ENCODE data around the gene PEX26.
"Not testable (repeated sequence)": the region's sequence is repeated elsewhere in the genome, so short reads cannot be mapped to it uniquely, and the experiment has no call there.

Gene PEX26

DNA sequence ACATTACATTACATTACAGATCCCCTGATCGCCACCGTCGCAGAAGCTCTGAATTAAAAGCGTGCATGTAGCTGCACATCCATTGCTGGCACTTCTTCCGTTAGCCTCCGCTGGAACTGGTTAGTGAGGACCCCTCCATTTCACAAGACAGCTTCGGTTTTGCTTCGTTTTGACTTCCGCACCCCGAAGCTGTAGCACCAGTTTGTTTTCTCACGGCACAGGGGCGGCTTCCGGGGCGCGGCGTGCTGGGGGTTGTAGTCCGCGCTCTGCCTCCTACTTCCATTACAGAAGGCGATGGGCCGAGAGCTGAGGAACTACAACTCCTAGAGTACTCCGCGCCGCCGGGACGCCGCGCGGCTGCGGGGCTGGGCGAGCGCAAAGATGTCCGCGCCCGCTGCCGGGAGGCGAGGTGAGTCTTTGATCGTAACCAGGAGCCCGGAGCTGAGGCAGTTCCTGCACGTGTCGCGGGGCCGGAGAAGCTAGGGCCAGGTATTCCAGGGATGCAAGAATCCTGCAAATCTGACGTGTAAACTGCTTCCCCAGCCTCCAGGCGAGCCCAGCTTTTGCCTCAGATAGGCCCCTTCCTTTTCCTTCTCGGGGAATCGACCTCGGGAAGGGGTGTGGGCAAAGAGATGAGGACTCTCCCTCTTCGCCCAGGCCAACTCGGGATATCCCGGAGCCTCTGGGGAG is at the start of gene PEX26:
TSS of gene PEX26 (plus strand) at position 352 of the 690 bp plus-strand sequence. CDS start 387 bp downstream, outside the sequence.
- peak; percentile 96 for DNase-seq

DNA sequence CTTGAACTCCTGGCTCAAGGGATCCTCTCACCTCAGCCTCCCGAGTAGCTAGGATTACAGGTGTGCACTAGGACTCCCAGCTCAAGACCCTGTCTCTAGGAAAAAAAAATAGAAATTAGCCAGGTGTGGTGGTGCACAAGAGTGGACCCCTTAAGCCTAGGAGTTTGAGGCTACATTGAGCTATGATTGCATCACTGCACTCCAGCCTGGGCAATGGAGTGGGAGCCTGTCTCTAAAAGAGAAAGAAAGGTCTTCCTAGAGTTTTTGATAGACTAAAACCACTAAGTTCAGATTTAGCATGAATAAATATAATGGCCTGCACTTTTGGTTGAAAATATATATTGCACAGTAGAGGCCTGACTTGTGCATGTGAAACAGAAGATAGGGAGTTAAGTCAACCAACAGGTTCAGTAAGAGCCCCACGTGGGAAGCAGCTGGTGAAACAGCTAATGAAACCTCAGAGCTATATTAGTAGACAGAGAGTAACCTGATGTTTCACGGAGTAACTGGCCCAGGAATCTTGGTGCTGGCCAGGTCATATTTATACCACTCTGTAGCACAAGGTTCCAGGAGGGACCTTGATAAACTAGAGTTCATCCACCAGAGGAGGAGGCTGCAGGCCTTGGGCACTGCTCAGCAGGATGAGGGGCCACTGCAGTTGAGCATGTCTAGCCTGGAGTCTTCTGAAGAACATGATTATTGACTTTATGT is 48.8 kb upstream of the PEX26 start:
- no peak for DNase-seq

DNA sequence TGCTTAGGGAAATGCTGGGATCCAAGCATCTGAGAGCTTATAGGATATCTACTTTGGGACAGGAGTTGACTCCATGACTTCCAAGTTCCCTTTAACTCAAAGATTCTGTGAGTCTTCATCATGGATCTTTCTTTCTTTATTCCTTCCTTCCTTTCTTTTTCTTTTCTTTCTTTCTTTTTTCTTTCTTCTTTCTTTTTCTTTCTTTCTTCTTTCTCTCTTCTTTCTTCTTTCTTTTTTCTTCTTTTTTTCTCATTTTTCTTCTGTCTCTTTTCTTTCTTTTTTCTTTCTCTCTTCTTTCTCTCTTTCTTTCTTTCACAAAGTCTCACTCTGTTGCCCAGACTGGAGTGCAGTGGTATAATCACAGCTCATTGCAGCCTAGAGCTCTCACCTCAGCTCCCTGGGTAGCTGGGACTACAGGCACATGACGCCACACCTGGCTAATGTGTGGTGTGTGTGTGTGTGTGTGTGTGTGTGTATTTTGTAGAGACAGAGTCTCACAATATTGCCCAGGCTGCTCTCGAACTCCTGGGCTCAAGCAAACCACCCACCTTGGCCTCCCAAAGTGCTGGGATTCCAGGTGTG is 48.0 kb upstream of the PEX26 start:
- DNase-seq: no peak

DNA sequence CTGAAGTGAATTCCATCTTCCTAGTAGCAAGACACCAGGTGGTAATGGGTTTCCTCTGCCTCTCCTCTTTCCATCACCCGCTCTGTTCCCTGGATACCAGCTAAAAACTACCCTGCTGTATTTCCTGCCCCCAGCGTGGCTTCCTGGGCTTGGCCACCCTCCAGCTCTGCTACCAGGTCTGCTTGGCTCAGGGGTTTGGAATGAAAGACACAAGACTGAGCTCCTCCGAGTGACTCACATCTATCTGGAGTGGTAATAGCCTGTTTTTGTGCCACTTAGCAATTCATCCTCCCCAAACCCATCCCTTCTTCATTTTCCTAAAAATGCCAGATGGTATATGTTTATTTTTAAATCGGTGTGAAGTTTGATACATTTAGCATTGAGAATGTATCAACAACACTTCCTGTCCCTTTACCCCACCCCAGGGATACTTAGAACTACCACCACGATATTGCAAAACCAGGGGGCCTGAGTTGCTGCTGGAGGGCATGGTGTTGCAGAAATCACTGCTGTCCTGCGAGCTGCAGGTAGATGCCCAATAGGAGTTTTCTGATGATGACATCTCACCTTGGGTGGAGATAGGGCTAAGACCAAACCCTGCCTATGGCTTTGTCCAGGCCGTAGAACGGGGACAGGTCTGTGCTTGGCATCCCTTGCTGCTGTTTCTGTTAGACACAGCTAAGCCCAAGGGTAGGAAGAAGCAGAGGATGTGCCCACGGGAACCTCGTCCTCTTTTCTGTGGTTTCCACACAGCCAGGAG is 45.9 kb upstream of the PEX26 start:
- DNase-seq: no peak

DNA sequence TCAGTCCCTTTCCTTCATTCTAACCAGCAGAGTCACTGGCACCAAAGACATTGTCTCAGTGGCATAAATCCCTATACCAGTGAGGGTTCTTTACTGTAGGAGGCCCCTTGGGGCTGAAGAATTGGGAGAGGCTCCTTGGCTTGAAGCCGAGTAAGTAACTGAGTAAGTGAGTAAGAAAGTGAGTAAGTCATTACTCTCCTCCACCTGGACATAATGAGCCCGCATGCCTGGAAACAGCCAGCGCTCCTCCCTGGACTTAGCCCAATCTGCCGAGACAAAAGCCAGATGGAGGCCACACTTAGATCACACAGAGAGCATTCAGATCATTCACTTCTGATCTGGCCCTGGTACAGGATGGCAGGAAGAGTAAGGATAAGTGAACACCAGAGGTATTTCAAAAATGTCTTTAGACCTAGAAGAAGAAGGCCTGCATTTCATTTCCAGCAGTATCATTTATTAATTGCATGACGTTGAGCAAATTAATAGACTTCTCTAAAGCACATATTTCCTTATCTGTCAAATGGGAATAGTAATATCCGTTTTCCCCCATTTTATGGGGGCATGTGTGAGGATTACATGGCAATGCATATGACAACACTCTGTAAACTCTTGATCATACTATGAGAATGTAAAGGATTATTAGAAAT is 45.2 kb upstream of the PEX26 start:
- no peak for DNase-seq

DNA sequence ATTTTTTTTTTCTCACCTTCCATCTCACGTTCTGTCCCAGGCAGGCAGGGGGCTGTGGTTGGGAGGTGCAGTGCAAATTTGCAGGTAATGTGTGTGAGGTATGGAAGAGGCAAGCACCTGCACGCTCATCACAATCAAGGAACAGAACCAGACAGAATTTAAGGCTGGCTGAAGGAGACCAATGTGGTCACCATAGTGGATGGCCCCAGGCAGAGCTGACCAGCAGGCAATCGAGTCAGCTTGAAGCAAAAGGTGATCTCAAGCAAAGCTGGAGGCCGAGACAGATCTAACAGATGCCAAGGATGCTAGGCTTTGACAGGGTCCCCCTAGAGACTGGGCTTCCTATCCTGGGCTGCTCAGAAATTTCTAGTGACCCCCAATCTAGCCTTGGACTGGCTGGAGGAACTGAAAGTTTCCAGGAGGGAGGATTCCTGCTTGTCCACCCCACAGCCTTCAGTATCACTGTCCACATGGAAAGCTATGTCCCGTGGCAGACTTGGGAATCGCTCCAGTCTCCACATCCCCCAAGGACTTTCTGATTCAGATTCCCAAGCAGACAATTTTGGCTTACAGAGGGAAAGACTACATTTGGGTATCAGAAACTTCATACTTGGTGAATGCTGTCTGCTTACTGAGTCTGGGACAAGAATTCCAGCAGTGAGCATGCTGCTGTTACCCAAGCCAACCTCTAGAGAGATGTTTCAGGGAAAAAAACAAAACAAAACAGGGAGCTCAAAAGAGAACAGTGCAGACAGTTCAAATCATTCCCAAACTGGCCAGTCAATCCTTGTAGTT is 44.4 kb upstream of the PEX26 start:
- DNase-seq: no peak

DNA sequence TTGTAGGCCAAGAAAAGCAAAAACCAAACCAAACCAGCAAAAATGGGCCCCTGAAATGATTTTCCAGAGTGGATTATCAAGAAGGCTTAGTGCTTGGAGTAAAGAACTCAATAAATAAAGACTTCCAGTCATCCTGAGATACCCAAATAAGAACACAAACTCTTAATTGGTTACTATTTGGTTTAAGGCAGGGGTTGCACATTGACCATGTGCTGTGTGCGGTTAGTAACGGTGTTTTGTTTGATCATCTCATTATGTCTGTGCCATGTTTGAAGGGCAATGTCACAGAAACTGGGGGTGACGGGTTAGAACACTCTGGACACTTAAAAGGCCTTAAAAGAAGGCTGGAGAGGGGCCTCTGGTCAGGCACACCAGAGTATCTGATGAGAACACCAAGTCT is 43.7 kb upstream of the PEX26 start:
- no peak for DNase-seq

DNA sequence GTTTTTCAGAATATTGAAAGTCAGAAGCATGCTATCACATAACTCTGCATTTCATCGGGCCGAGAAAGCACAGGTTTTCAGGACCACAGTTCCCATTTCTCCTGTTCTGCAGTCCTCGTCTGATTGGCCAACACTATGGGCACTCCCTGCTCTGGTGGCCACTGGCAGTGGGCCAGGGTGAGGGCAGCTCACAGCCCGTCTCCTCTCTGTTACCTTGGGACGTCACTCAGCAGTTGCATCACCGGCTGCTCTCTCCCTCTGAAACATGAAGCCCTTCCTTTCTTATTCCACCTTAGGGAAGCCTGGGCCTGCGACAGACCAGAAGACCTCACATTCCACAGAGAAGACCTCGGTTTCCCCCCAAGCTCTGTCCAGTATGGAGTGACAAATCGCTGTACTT is 42.0 kb upstream of the PEX26 start:
- no peak for DNase-seq

DNA sequence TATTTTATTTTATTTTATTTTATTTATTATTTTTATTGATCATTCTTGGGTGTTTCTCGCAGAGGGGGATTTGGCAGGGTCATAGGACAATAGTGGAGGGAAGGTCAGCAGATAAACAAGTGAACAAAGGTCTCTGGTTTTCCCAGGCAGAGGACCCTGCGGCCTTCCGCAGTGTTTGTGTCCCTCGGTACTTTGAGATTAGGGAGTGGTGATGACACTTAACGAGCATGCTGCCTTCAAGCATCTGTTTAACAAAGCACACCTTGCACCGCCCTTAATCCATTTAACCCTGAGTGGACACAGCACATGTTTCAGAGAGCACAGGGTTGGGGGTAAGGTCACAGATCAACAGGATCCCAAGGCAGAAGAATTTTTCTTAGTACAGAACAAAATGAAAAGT is 36.9 kb upstream of the PEX26 start:
- not testable (repeated sequence) for DNase-seq

DNA sequence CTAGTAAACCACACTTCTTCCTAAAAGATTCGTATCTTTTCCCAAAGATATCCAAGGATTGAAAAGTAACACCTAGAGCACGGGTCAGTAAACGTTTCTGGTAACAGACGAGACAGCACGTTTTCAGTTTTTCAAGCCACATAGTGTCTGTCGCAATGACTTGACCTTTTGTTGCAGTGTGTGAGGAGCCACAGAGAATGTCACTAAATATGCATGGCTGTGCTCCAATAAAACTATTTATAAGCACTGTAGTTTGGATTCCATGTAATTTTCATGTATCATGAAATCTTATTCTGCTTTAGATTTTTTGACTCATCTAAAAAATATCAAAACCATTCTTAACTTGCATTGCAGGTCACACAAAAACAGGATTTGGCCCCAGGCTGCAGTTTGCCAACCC is 35.1 kb upstream of the PEX26 start:
- no peak for DNase-seq

DNA sequence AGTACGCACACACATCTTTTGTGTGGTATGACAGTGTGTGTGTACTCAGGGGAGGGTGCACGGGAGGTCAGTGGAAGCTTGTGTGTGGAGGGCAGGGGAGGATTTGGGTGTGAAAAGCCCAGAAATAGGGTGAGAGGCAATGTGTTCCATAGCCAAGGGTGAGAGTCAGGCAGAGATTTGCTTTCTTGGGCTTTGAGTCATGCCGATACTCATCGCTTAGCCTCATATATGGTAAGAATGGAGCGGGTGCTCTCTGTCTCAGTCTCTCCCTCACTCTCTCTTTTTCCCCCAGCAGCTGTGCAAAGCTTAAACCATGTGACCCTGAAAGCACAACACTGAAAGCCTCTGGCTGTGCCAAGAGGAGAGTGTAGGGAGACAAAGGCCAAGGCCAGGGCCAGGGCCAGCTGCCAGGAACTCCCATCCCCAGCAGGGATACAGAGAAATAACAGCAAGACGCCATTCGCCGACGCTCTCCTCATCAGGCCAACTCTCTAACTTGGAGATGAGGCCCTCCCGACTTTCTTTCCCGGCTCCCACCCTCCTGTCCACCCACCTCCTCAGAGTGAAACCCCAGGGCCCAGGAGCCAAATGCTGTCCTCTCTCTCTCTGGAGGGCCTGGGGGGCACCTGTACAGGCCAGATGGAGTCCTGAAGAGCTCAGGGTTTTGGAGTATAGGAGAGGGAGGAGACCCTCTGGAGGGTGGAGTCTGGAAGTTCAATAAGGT is 33.1 kb upstream of the PEX26 start:
- no peak for DNase-seq

DNA sequence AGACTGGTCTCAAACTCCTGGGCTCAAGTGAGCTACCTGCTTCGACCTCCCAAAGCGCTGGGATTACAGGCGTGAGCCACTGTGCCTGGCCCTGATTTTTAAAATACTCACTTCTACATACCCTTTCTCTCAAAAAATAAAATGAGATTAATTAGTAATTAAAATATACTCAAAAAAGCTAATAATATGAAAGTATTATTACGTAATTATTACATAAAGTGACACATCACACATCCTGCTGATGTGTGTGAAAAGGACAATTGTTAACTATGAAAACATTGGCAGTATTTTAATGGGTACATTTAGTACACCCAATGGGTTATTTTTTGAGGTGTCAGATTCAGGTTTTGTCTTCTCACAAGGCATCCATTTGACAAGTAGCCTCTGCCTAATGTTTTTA is 32.0 kb upstream of the PEX26 start:
- DNase-seq: no peak

DNA sequence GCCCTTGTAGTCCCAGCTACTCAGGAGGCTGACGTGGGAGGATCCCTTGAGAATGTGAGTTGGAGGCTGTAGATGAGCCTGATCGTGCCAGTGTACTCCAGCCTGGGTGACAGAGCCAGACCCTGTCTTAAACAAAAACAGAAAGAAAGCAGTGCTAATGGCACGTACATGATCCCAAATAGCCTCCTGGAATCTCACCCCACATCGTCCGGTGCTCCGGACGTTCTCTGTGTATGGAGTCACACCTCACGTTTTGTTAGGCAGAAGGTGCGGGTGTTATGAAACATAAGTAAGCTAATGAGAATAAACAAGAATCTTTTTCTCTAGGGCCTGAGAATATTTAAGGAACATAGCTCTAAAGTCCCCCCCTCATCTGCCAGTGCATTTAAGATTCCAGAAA is 29.7 kb upstream of the PEX26 start:
- no peak for DNase-seq

DNA sequence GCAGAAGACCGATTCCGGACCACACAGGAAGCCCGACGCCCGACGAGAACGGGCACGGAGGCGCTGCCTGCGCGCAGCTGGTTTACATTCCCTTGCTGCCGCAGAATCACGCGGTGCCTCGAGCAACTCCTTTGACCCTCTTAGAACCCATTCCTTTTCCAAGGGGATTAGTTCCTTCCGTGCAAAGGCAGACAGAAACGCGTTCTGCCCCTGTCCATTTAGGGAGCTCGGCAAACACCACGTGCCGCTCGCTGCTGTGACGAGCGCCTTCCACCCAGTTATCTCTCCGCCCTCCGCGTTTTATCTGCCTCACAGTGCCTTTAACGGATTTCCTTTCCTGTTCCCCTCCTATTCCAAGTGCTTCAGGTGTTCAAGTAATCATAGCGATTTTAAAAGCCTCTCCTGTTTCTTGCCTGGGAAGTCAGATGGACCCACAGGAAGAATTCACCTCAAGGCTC is 29.3 kb upstream of the PEX26 start:
- DNase-seq: no peak

DNA sequence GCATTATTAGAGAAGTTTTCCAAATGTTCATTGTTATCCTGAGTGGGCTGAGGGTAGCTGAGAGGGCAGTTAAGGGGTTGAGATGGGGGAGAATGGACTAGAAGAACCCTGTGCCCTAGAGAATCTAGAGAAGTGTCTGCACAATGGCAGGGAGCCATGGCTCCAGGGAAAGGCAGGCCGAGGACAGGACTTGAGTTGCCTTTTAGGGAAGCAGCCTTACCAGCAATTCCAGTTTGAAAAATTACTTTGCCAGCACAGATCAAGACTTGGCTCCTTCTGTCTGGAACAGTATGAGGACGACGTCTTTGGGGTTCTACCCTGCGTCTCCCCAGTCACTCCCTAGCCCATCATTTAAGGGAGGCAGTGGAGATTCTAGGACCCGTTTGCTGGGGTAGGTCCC is 27.7 kb upstream of the PEX26 start:
- no peak for DNase-seq

DNA sequence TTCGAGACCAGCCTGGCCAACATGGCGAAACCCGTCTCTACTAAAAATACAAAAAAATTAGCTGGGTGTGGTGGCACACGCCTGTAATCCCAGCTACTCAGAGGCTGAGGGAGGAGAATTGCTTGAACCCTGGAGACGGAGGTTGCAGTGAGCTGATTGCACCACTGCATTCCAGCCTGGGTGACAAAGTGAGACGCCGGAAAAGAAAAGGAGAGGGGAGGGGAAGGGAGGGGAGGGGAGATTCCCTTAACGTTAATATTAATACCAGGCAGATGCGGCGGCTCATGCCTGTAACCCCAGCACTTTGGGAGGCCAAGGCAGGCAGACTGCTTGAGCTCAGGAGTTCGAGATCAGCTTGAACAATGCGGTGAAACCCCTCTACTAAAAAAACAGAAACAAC is 26.7 kb upstream of the PEX26 start:
- DNase-seq: not testable (repeated sequence)

DNA sequence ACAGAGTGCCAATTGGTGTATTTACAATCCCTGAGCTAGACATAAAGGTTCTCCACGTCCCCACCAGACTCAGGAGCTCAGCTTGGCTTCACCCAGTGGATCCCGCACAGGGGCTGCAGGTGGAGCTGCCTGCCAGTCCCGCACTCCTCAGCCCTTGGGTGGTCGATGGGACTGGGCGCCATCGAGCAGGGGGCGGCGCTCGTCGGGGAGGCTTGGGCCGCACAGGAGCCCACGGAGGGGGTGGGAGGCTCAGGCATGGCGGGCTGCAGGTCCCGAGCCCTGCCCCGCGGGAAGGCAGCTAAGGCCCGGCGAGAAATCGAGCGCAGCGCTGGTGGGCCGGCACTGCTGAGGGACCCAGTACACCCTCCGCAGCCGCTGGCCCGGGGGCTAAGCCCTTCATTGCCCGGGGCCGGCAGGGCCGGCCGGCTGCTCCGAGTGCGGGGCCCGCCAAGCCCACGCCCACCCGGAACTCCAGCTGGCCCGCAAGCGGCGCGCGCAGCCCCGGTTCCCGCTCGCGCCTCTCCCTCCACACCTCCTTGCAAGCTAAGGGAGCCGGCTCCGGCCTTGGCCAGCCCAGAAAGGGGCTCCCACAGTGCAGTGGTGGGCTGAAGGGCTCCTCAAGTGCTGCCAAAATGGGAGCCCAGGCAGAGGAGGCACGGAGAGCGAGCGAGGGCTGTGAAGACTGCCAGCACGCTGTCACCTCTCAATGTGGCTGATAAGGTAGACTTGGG is 24.4 kb upstream of the PEX26 start:
- DNase-seq: not testable (repeated sequence)

DNA sequence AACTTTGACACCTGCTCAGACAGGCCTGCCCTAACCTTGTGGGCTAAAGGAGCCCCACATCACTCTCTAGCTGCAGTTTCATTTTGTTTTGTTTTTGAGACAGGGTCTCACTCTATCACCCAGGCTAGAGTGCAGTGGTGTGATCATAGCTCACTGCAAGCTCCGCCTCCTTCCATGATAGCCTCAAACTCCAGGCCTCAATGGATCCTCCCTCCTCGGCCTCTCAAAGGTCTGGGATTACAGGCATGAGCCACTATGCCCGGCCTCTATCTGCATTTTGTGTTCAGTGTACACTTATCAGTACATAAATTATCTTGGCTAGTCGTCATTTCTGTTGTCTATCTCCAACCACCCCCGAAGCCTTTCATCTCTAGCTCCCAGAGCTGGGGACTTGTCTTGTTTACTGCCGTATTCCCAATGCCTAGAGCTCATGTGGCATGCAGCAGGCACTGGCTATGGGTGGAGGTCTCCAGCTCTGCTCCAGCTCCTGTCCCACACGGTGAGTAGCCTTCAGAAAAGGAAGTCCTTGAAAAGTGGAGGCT is 22.1 kb upstream of the PEX26 start:
- no peak for DNase-seq

DNA sequence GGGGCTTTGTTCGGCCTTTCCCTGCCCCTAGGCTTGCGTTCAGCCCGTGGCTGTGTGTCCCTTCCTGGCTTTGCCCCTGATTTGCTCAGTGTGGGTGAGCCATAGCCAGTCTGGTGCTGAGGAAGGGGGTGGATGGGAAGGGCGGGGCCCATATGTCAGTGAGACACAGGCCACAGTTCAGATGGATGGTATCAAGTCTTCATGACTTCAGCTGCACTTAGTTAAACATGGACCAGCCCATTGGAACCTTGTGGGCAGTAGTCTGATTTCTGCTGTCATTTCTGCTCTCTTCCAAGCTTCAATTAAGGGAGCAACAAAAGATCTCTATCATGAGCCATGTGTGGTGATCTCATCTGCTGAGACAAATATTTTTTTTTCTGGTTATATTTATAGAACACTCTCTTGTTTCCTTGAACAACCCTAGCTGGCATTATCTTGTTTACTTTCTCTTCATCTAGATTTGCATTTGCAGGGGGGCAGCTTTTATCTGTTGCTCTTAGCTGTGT is 21.6 kb upstream of the PEX26 start:
- no peak for DNase-seq

DNA sequence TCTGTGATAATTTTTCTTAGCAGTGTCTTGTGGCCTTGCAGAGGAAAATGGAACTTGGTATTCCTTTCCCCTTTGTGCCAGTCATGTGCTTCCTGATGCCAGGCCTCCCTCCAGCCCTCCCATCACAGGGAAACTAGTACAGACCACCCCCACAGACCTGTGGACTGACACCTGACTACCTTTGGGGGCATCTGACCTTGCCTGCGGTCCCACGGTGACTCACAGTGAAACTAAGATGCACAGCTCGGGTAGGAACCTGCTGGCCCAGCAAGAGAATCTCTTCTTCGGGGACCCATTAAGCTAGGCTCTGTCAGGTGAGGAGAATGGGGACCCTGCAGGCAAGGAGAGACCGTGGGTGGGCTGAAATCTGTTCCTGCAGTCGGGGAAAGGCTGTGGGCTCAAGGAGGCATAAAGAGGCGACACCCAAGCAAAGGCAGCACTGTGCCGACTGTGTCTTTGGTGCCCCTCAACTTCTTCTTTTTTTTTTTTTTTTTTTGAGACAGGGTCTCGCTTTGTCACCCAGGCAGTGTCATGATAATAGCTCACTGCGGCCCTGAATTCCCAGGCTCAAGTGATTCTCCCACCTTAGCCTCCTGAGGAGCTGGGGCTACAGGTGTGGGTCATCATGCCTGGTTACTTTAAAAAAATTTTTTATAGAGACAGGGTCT is 20.8 kb upstream of the PEX26 start:
- DNase-seq: no peak

Data from stimulated activated CD4-positive, alpha-beta T cell treated with anti-CD3 and anti-CD28 coated beads, Interleukin-4, amount 100 ng/mL, for 24 hours (primary cell).